AG09319 (cell line): ENCODE data around the gene FBXW12.

Experiments
- DNase-seq: peaks from one replicate; pipeline ENCODE4 v3.0.0-alpha.2; 2010; ENCODE audit warnings: low read depth; ENCODE audit errors: extremely low read depth
- CTCF ChIP-seq: IDR thresholded peaks from 2 replicates; pipeline ENCODE4 v1.5.1; 2011; ENCODE audit warnings: low read depth, mild to moderate bottlenecking, inconsistent platforms, low read length, moderate library complexity

The FBXW12 gene

GRCh38 chr3:48419597-48419996 is 47.6 kb downstream of the FBXW12 start:
- TF ChIP-seq CTCF: no peak
- DNase-seq: no peak

GRCh38 chr3:48420561-48420960 is 48.5 kb downstream of the FBXW12 start:
- DNase-seq: no peak
- TF ChIP-seq CTCF: no peak

- TF ChIP-seq CTCF: no peak
- DNase-seq: no peak
Measured at GRCh38 chr3:48422272-48422671, 50.3 kb downstream of the FBXW12 start.

GRCh38 chr3:48422681-48423080 is 50.7 kb downstream of the FBXW12 start:
- TF ChIP-seq CTCF: no peak

GRCh38 chr3:48423241-48423882 is 51.3 kb downstream of the FBXW12 start:
- DNase-seq: no peak
- TF ChIP-seq CTCF: no peak

More at GRCh38 chr3:48422681-48423080, 50.7 kb downstream of the FBXW12 start:
- DNase-seq: no peak

GRCh38 chr3:48423883-48424695 is 52.1 kb downstream of the FBXW12 start:
- TF ChIP-seq CTCF: no peak

GRCh38 chr3:48425281-48425812 is 53.3 kb downstream of the FBXW12 start:
- TF ChIP-seq CTCF: no peak
- DNase-seq: no peak

More at GRCh38 chr3:48423883-48424695, 52.1 kb downstream of the FBXW12 start:
- DNase-seq: no peak
